HG02588 (cell line): Measurements from ENCODE around the gene CA5A.

Source experiments
- ATAC-seq: cut with Tn5 transposase; IDR thresholded peaks from one replicate; pipeline ENCODE4 v1.9.1; 2021; ENCODE audit warnings: mild to moderate bottlenecking, moderate library complexity; ENCODE audit not compliant: unreplicated experiment

The CA5A gene

DNA sequence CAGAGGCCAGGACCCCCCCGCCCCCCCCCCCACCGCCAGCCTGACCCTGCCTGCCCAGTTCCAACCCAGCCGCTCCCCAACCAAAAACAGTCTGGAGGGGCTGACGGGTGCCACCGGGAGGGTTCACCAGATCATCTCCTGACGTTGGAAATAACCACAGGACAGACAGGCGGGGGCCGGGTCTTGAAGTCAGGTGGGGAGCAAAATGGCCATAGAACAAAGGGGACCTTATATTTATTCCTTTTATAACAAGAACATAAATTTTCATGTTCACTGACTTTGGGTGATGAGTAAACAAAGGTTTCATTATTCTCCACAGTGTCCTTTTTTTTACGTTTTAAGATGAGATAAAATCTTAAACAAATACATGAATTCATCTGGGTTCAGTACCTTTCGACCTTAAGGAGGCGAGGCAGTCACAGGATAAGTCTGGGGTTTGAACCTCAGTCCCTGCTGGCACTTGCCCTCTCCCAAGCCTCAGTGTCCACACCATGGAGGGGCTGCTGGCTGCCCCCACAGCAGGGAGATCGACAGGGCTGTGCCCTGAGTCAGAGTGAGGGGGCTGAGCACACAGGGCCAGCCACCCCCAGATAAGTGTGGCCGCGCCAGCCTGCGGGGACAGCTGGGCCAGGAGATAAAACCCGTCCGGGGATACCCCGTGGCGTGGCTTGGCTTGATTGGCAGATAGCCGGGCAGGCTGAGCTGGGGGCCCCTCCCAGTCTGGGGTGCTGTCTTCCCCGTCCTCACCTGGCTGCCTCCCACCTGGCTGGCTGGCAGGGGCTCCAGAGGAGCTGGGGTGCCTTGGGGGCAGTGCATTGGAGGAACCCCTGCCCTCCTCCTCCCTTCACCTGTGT lies 82.0 kb downstream of the CA5A start:
- ATAC-seq = no peak

DNA sequence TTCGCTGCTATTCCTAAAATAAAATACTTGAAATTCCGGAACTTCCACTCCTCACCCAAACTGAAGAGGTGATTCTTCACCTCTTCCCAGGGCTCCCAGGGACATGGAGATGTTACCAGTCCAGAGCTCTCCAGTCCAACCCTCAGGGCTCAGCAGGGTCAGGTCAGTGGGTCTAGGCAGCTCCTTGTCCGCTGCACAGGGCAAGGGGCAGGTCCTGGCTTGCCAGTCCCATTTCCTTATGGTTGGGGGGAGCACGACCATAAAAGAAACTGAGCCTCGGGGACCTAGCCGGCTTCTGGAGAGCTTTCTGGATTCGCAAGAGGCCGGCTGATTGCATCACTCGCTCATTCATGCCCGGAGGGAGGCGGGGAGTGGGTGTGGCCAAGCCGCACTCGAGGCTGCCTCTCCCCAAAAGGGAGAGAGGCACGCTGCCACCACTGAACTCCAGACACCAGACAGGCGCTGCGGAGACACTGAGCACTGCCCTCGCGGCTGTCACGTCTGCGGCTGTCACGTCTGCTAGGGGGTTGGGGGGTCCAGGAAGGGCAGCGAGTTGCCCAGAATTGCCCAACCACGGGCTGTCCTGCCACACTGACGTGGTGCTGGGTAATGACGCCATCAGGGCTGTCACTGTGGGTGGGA lies 82.8 kb downstream of the CA5A start:
- ATAC-seq = peak; percentile 42

DNA sequence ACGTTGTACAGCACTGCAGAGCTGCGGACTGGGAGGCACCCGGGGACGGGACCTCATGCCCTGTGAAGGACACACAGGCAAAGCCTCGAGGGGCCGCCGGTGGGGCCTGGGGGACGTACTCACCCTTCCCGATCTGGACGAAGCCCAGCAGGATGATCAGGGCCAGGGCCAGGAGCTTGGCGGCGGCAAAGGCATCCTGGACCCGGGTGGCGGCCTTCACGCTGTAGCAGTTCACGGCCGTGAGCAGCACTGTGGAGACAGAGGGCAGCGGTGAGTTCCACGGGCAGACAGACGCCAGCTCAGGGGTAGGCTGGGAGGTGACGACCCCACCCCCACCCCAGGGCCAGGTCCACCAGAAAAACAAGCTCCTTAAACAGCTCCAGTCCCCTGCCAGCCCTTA lies 84.7 kb downstream of the CA5A start:
- ATAC-seq = no peak

DNA sequence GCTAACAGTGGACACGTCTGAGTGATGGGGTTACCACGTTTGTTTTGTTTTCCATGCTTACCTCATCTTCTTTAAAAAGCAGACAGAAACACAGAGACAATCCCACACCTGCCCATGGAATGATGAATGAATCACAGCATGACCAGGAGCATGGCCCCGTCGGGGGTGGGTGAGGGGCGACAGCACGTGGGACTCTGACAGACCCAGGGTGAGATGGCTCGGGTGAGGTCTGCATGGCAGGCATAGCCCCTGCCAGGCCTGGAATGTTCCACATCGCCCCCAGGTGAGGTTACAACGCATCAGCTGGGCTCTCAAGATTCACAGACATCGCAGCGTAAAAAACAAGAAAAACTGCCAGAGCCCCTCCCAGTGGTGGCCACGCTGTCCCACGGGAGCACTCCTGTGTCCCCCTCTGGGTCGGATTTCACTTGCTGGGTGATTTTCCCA lies 85.2 kb downstream of the CA5A start:
- no peak for ATAC-seq

DNA sequence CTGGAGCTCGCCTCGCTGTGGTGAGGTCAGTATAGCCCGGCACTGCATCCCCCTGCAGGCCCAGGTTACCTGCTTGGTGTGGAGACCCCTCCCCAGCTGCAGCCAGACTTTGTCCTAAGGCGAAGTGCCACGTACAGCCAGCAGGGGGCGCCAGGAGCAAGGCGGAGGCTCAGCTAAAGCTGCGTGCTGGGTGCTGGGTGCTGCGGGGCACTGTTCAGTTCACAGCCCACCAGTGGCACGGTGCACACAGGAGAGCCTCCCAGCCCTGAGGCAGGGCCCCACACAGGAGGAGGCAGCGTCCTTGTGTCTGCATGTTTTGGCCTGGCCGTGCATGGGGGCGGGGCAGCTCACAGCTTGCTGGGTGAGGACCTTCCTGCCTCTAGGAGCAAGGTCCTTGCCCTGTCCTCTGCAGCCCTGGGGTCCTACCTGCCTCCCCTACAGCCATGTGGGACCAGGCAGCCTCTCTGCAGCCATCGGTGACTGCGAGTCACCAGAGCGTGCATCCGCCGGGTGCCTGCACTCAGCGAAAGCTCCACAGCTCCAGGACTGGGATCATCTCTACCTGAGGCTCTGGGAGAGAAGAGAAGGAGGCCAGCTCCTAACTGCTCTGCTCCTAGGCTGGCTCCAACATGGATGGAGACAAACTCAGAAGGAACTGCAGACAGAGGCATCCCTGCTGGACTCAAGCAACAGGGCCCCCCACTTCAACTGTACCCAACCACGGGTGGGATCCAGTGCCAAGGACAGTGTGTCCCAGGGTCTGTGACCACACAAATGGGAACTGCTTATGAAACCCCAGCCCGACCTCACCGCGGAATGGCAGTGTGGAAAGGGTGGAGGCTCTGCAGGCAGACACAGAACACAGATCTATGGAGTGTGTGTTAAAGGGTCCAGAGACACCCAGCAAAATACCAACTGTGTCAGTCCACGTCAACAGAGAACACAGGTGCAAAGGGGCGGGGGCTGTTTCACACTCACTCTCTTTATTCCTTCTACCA lies 86.0 kb downstream of the CA5A start:
- ATAC-seq = no peak

DNA sequence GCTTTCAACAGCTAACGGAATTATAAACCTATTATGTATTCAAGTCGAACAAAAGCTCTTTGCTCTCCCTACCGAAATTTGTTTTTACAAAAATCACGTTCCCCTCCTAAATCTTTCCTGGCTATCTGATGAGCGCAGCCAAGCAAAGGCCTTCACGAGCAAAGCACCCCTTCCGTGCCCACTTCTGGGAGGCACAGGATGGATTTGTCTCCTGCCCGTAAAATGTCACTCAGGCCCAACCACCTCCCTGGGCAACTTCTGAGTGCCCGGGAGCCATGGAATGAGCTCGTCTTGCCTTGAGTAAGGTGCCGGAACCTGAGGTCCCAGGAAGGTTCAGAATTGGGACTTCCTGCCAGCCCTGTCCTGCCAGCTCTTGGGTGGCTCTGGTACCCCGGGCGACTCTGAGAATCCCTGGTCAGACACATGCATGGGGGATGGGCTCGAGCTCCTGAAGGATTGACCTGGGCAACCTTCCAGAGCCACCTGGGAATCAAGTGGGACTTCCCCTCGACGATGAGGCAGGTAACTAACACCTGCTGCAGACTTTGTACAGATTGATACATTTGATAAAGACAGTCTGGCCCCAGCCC lies 86.8 kb downstream of the CA5A start:
- ATAC-seq = no peak

DNA sequence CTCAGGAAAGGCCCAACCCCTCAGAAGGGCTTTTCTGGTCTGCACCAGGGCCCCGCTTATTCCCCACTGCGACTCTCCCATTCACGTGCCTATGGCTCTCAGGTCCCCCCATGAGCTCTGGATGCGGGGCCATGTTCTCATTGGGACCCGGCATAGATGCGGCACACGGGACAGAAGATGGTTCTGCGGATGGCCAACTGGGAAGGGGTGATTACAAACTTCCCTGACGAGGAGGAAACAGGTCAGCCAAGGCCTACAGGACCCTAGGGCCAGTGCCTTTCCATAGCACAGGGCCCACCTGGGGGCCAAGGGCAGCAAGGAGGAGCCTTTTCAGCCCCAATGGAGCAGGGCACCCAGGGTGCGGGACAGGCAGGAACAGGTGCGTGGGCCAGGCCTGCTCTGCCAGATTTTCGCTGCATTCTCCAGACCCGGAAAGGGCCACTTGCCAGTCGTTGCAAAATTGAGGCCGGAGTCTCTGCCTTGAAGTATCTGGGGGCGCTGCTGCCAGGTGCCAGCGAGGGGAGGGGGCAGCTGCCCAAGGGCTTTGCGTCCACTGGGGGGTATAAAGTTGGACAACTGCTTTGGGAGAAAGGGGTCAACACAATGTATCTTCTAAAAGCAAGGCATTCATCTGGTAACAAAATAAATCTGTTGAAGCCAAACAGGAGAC lies 87.5 kb downstream of the CA5A start:
- no peak for ATAC-seq

DNA sequence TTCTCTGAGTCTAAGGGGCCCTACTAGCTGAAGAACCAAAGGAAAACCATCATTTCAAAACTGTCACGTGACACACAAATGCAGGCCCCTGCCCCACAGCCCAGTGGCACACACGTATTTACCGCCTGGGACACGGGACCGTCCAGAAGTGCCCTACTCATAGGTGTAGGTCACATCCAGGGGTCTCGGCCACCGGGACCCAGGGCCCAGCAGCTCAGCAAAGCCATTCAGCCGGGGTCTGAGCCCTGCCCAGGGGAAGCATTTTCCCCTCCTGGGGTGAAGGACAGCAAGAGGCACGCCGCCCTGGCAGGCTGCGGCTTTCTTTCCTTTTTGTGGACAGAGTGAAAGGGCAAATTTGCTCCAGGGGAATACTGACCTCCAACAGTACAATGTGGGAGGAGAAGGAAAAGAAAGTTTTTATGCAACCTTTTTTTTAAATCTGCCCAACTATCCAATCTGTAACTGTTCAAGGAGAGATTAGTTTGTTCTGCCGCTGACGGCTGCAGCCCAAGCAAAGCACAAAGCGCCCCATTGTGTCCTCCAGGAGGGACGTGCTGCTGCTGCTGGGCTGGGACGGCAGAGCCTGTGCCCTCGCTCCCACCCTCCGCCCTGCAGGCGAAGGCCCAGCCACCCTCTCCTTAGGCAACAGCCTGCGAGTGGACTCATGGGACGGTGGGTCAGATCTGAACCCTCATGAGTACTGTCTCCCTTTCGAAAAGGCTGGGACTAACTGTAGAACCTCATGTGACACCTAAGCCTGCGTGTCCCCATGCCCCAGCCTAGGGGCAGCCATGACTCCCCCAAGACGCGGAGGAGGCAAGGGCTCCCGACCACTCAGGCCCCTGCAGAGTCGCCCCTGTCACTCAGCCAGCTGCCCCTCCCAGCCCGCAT lies 88.3 kb downstream of the CA5A start:
- no peak for ATAC-seq

DNA sequence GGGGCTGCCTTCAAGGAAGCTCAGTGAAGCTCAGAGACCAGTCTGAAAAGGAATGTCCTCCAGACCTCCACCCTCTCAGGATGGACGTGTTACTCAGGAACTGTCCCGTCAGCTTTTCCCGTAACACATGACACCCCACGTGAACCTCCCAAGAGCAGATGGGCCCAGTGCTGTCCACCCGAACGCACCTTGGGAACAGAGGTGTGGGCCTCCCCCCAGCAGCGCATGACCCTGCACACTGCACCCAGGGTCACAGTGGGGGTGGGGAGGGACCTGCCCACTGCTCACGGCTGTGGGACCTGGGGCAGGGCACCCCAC lies 88.9 kb downstream of the CA5A start:
- no peak for ATAC-seq

DNA sequence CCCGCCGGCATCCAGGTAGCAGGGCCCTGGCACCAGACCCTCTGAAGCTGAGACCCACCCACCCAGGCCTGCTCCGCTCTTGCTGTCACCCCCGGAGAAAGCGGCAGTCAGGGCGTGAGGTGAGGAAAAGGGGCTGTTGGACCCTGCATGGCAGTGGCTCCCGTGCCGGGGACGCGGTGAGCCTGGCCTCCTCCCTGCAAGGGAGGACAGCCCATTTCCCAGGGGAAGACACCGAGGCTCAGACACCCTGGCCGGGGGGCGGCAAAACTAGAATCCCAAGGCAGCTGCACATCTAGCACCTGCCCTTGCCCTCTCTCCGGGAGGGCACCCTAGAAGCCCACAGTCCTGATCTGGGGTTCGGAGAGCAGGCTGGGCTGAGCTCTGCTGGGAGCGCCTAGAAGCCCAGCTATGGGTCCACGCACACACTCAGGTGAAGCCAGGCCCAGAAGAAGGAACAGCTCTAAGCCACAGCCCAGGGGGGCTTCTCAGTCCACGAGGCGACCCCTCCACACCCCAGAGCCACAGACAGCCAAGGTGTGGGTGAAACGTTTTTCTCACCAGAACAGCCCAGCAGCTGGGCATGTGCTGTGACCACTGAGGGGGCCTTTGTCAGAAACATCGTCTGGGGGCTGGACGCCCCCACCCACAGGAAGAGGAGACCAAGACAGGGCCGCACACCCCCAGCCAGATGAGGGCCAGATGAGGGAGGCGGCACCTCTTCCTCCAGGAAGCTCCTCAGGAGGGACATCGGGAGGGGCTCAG lies 89.4 kb downstream of the CA5A start:
- no peak for ATAC-seq

DNA sequence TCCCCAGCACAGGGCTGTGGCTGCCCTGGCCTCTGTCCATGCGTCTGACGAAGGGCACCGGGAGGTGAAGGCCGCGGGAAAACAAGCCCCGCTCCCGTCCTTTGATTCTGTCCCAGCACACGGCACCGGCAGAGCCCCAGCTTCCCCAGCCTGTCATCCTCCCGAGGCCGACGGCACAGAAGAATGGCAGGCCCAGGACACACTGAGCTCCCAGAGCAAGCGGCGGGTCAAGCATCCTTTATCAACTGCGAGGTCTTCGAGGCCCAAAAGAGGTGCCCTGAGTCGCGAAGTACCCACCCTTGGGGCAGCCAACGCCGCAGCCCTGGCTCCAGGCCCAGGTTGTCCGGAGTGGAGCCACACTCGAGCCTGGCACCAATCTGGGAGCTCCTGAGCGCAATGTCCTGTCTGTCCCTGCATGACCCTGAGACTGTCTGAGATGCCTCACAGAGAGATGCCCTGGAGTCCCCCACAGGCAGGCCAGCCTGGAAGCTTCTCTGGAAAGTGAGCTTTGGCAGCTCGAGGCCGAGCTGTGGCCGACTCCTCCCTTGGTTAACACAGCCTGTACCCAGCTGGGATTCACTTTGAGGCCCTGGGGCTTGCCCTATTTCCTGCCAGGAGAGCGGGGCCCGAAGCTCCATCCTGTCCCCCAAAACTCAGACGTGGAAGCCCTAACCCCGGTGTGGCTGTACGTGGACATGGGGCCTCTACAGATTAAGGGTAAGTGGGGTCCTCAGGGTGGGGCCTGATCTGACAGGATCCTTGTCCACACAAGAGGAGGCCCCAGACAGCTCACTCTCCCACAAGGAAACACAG lies 90.3 kb downstream of the CA5A start:
- ATAC-seq = no peak

DNA sequence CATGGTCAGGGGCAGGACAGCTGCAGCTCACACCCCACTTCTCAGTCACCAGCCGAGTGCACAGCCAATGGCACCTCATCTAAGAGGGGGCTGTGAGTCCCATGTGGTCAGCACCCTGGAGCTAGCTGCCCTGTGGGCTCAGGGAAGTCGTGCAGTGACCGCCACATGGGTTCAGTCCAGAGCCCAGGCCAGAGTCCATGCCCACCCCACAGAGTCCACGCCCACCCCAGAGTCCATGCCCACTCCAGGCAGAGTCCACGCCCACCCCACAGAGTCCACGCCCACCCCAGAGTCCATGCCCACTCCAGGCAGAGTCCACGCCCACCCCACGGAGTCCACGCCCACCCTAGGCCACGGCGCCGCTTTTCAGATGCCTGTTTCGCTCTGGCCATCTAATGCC lies 91.1 kb downstream of the CA5A start:
- no peak for ATAC-seq

DNA sequence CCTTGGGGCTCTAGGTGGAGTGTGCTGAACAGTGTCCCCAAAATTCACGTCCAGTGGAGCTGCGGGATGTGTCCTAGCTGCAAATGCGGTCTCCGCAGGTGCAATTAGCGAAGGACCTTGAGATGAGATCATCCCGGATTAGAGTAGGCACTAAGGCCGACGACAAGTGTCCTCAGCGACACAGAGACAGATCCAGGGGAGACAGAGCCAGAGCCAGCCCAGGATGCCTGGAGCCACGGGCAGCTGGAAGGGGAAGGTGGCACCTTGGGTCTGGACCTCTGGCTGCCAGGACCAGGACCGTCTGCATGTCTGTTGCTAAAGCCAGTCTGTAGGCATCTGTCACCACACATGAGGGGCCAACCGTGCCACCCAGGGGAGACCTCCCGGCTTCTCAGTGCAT lies 91.5 kb downstream of the CA5A start:
- ATAC-seq = no peak

DNA sequence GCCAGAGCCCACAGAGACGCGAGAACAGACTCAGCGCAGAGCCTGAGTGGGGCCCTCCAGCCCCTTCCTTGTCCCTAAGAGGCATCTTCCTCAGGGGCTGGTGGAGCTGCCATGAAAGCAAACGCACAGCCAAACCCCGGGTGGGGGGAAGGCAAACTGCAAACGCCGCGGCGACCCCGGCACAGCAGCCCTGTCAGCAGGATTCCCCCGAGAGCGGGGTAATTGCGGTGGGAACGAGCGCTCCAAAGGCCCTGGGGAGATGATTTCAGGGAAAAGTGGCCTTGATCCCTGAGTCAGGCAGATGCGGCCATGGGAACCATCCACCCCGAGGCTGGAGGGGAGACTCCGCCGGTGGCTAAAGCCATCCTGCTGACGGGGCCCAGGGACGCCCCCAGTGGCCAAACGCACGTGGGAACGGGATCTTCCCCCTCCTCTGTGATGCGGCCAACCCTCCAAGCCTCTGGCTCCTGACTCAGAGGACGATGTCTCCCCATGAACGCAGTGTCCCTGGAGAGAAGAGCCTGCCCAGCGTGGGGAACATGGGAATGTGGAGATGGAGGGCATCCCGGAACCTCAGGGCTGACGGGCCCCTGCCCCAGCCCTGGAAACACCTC lies 92.1 kb downstream of the CA5A start:
- ATAC-seq = no peak

DNA sequence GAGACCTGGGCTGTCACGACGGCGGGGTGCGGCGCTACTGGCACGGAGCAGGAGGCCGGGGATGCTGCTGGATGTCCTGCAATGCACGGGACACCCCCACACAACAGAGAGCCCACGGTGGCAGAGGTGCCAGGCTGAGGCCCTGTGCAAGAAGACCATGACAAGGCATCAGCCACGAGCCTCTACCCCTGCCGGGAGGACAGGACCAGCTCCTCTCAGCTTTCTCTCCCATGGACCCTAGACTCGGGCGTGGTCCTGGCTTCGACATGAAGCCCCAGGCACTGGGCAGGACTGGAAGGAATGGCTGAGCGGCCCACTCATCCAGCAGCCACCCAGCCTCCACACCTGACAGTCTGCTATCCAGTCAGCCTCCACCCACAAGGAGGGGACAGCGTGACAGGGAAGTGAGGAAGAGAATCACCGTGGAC lies 92.6 kb downstream of the CA5A start:
- no peak for ATAC-seq

DNA sequence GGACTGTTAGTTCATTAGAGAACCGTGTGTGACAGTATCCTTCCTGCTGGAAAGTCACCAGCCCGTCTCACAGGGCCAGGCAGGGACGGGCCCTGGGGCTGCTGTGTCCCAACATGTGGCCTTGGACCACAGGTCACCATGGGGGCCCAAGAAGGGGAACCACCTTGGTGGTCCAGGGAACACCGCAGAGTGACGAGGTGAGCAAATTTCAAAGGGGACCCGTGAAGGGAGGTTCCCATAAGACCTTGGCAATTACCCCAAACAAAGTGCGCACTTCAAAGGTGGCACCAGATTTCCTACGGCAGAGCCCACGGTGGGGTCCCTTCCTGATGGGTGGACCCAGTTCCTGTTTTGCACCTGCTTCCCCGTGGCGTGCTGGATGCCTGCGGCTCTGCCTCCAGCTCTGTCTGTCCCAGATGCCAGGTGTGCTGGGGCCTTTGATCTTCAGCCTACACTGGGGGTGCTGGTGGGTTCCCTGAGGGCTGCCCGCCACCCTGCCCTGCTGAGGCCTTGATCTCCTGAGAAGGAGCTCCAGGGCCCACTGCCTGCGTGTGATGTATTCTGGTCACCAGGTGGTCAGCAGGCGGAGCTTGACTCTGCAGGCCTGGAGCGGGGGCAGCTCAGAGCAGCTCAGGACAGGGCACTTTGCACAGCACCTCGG lies 94.0 kb downstream of the CA5A start:
- ATAC-seq = no peak
